H54 (cell line): Measurements from ENCODE around the gene ATXN7L1.
"Not testable (repeated sequence)": the region's sequence is repeated elsewhere in the genome, so short reads cannot be mapped to it uniquely, and the experiment has no call there.

ENCODE experiments used
- DNase-seq: peaks from one replicate; pipeline ENCODE4 v3.0.0; 2011; ENCODE audit warnings: low spot score, mixed read lengths; ENCODE audit not compliant: insufficient read length
- FAIRE-seq: peaks from 3 replicates; lab custom pipeline; 2011; peaks lifted over from hg19 to GRCh38; lab: Jason Lieb, UNC
- POLR2A ChIP-seq: IDR thresholded peaks from 2 replicates; pipeline ENCODE4 v1.6.1; 2011; ENCODE audit warnings: low read depth, mild to moderate bottlenecking, low read length

Gene ATXN7L1

GRCh38 chr7:105697753-105698152, 178.6 kb downstream of the ATXN7L1 start:
- FAIRE-seq (no peak), DNase-seq (no peak)
- TF ChIP-seq POLR2A: no peak

- FAIRE-seq, DNase-seq: not testable (repeated sequence)
Observed at GRCh38 chr7:105697169-105697568, 179.2 kb downstream of the ATXN7L1 start.

- no peak for FAIRE-seq
- no peak for DNase-seq
- TF ChIP-seq POLR2A: no peak
Observed at GRCh38 chr7:105693576-105693975, 182.8 kb downstream of the ATXN7L1 start.

GRCh38 chr7:105691680-105692564, 184.5 kb downstream of the ATXN7L1 start:
- no peak for TF ChIP-seq POLR2A
- no peak for FAIRE-seq

GRCh38 chr7:105691082-105691679, 185.2 kb downstream of the ATXN7L1 start:
- FAIRE-seq (no peak), DNase-seq (peak; percentile 47)
- TF ChIP-seq POLR2A: no peak

More at GRCh38 chr7:105691680-105692564, 184.5 kb downstream of the ATXN7L1 start:
- peak; percentile 44 for DNase-seq

GRCh38 chr7:105690325-105690945, 186.0 kb downstream of the ATXN7L1 start:
- no peak for TF ChIP-seq POLR2A
- FAIRE-seq (no peak), DNase-seq (no peak)

- no peak for FAIRE-seq
- DNase-seq: no peak
- TF ChIP-seq POLR2A: no peak
Observed at GRCh38 chr7:105689067-105689819, 187.2 kb downstream of the ATXN7L1 start.

GRCh38 chr7:105688617-105689016, 187.8 kb downstream of the ATXN7L1 start:
- DNase-seq: no peak
- no peak for TF ChIP-seq POLR2A
- no peak for FAIRE-seq

- TF ChIP-seq POLR2A: no peak
- FAIRE-seq (no peak), DNase-seq (no peak)
Observed at GRCh38 chr7:105685161-105685560, 191.2 kb downstream of the ATXN7L1 start.

GRCh38 chr7:105682341-105683060, 193.9 kb downstream of the ATXN7L1 start:
- DNase-seq (no peak), FAIRE-seq (no peak)
- TF ChIP-seq POLR2A: no peak

GRCh38 chr7:105680505-105681187, 195.8 kb downstream of the ATXN7L1 start:
- FAIRE-seq: no peak
- no peak for DNase-seq

GRCh38 chr7:105678811-105679495, 197.4 kb downstream of the ATXN7L1 start:
- no peak for TF ChIP-seq POLR2A
- no peak for DNase-seq
- FAIRE-seq: no peak

More at GRCh38 chr7:105680505-105681187, 195.8 kb downstream of the ATXN7L1 start:
- no peak for TF ChIP-seq POLR2A
